LHCN-M2 (cell line): ENCODE results near the gene CD300LF. TPM values are rescaled to one million over a fixed set of nuclear protein-coding genes. Genes with fewer than 3 reads are reported as not detected.

Experiments used
- DNase-seq: peaks from one replicate; pipeline ENCODE4 v3.0.0-alpha.2; 2012; ENCODE audit warnings: low read depth
- total RNA-seq: library from RNA; depleted of rRNA; stranded (reverse); fragments of >200 nt; gene quantifications from 2 replicates; pipeline ENCODE4 v1.2.3, GENCODE V29; 2014; rRNA removed

The CD300LF gene
- total RNA-seq, 1 experiment from 2014 or later, result not detected

DNA sequence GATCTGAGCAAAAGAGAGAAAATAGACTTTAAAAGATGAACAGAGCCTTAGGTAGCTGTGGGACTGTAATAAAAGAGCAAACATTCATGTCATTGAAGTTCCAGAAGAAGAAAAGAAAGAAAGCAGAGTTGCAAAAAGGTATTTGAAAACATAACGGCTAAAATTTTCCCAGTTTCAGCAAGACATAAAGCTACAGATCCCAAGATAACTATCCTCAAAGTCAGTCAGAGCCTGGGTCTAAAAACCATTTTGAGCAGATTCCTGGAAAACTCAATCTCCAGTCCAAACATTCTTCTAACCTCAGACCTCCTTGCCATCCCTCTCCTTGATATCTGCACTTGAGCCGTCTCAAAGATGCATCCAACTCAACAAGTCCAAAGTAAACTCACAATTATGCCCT lies 68.3 kb downstream of the CD300LF start:
- no peak for DNase-seq

Other genes starting within 250 kb of the CD300LF start
- gene CD300A, start 246.3 kb downstream of the CD300LF start, total RNA-seq, result not detected in 2 replicates
- gene CD300LB, start 181.4 kb downstream of the CD300LF start, total RNA-seq, result not detected in 2 replicates
- not detected in 2 replicates for gene CD300C, start 166.8 kb downstream of the CD300LF start, total RNA-seq
- not detected in 2 replicates for gene CD300H, start 145.4 kb downstream of the CD300LF start, total RNA-seq
- gene CD300LD, start 120.6 kb downstream of the CD300LF start, total RNA-seq, result not detected in 2 replicates
- gene CD300E, start 89.2 kb downstream of the CD300LF start, total RNA-seq, result not detected in 2 replicates
- gene RAB37, start 24.3 kb upstream of the CD300LF start, total RNA-seq, result 0.19 and 0.34 TPM in 2 replicates
- 97.6 and 119 TPM in 2 replicates for gene NHERF1, start 35.7 kb upstream of the CD300LF start, total RNA-seq
- gene NAT9, start 63.4 kb upstream of the CD300LF start, total RNA-seq, result 35.5 and 39.1 TPM in 2 replicates
- 0.06 TPM in 1 of 2 replicates, not detected in the other for gene GRIN2C, start 147.0 kb upstream of the CD300LF start, total RNA-seq
- gene FDXR, start 160.1 kb upstream of the CD300LF start, total RNA-seq, result 39.4 and 48.5 TPM in 2 replicates
- not detected in 2 replicates for gene FADS6, start 180.7 kb upstream of the CD300LF start, total RNA-seq
- not detected in 2 replicates for gene USH1G, start 210.3 kb upstream of the CD300LF start, total RNA-seq
- not detected in 2 replicates for gene OTOP2, start 211.3 kb upstream of the CD300LF start, total RNA-seq
- not detected in 2 replicates for gene OTOP3, start 223.0 kb upstream of the CD300LF start, total RNA-seq